ENCODE data around the gene TIMMDC1. TPM values are rescaled to one million over a fixed set of nuclear protein-coding genes. Genes with fewer than 3 reads are reported as not detected.
A peak's percentile ranks its signal among the peaks of the same experiment; 100 is the strongest.

TIMMDC1 gene
- total and polyA plus RNA-seq, 2 of the 13 experiments (the other 11 are each of a cell fraction or from before 2014, with no cell fraction given): 50.0 to 77.8 TPM

- TF ChIP-seq ZNF513 (CRISPR knock-in tag; conservative IDR thresholded peaks at IDR 0.05) (no peak), ZNF878 (CRISPR knock-in tag; IDR thresholded peaks at IDR 0.05) (peak; percentile 18; the same call in 1 of the 2 replicates), ZNF891 (CRISPR knock-in tag; IDR thresholded peaks at IDR 0.05) (peak; percentile 90), GATAD1 (CRISPR knock-in tag; IDR thresholded peaks at IDR 0.05) (peak; percentile 91), THAP9 (CRISPR knock-in tag; IDR thresholded peaks at IDR 0.05; ENCODE audit: borderline replicate concordance) (peak; percentile 97), ZNF768 (CRISPR knock-in tag; IDR thresholded peaks at IDR 0.05) (peak; percentile 67), ZBTB46 (CRISPR knock-in tag; IDR thresholded peaks at IDR 0.05; ENCODE audit: borderline replicate concordance) (no peak), REXO4 (CRISPR knock-in tag; IDR thresholded peaks at IDR 0.05; ENCODE audit: borderline replicate concordance) (no peak), POLR2AphosphoS5 (IDR thresholded peaks at IDR 0.05; ENCODE audit: low read depth, low read length) (peak; percentile 97), RARG (CRISPR knock-in tag; IDR thresholded peaks at IDR 0.05; ENCODE audit: low read depth) (no peak), ATF2 (CRISPR knock-in tag; IDR thresholded peaks at IDR 0.05) (peak; percentile 77), ZNF710 (CRISPR knock-in tag; IDR thresholded peaks at IDR 0.05; ENCODE audit: borderline replicate concordance) (0 out of 2 replicates have a peak, but pooled peaks have one; percentile 62), ZNF747 (CRISPR knock-in tag; IDR thresholded peaks at IDR 0.05; ENCODE audit: borderline replicate concordance) (peak; percentile 82), ZNF589 (CRISPR knock-in tag; conservative IDR thresholded peaks at IDR 0.05) (peak; percentile 65; the same call in 1 of the 2 replicates), ZNF567 (CRISPR knock-in tag; IDR thresholded peaks at IDR 0.05; ENCODE audit: borderline replicate concordance) (no peak), SETDB1 (CRISPR knock-in tag; IDR thresholded peaks at IDR 0.05; ENCODE audit: borderline replicate concordance) (no peak), GTF3A (CRISPR knock-in tag; conservative IDR thresholded peaks at IDR 0.05) (no peak), ZNF333 (CRISPR knock-in tag; IDR thresholded peaks at IDR 0.05; ENCODE audit: borderline replicate concordance) (peak; percentile 47; the same call in 1 of the 2 replicates)
These were observed at the start of gene TIMMDC1 (continued) for GRCh38 chr3:119498186-119499011.

Measured in HepG2 (cell line).